Subcutaneous abdominal adipose tissue (tissue), 5 donors: ENCODE results near the gene RELL1.
A peak's percentile ranks its signal among the peaks of the same experiment; 100 is the strongest.

Experiments used
- H3K27ac ChIP-seq: one replicate; pipeline ENCODE4 v1.7.0; 2013; ENCODE audit warnings: low read depth, mild to moderate bottlenecking, inconsistent platforms, low read length, moderate library complexity
- H3K27me3 ChIP-seq, 5 donors: one replicate each; pipeline ENCODE4 v1.7.0; 2013; ENCODE audit warnings: low read length in 5 of 5, inconsistent platforms in 1 of 5; ENCODE audit not compliant: control insufficient read depth in 5 of 5, insufficient read depth in 4 of 5
- H3K36me3 ChIP-seq, 5 donors: one replicate each; pipeline ENCODE4 v1.7.0; 2013; ENCODE audit warnings: low read length in 5 of 5; ENCODE audit not compliant: control insufficient read depth in 5 of 5, insufficient read depth in 5 of 5
- H3K4me1 ChIP-seq, 5 donors: one replicate each; pipeline ENCODE4 v1.7.0; 2013; ENCODE audit warnings: low read length in 5 of 5, mild to moderate bottlenecking in 3 of 5, moderate library complexity in 1 of 5; ENCODE audit not compliant: control insufficient read depth in 5 of 5, insufficient read depth in 5 of 5
- H3K4me3 ChIP-seq, 5 donors: one replicate each; pipeline ENCODE4 v1.7.0; 2013; ENCODE audit warnings: low read length in 5 of 5, low read depth in 1 of 5
- H3K9ac ChIP-seq, 5 donors: one replicate each; pipeline ENCODE4 v1.7.0; 2013; ENCODE audit warnings: low read length in 5 of 5, mild to moderate bottlenecking in 4 of 5, moderate library complexity in 3 of 5
- H3K9me3 ChIP-seq, 5 donors: one replicate each; pipeline ENCODE4 v1.7.0; 2013; ENCODE audit warnings: low read length in 5 of 5; ENCODE audit not compliant: control insufficient read depth in 5 of 5
- donor health status: healthy.
- donor health status: healthy.
- donor health status: healthy.
- donor health status: healthy.
- donor health status: healthy.

RELL1 gene

GRCh38 chr4:37607018-37607417 is 79.2 kb downstream of the RELL1 start:
- peaks cover 0 to 8% (median 2%) of the 10 kb centered on the region in 5 donors for H3K36me3 ChIP-seq
- no peaks in the 10 kb centered on the region for H3K9me3 ChIP-seq

GRCh38 chr4:37605843-37606565 is 80.2 kb downstream of the RELL1 start:
- Histone ChIP-seq H3K27ac (no peak overlapping the region), H3K36me3 (peaks cover 0 to 8% (median 2%) of the 10 kb centered on the region in 5 donors), H3K4me1 (peaks cover 2 to 13% (median 7%) of the 10 kb centered on the region in 5 donors), H3K27me3 (no peaks in the 10 kb centered on the region), H3K9me3 (no peaks in the 10 kb centered on the region), H3K9ac (no peak overlapping the region), H3K4me3 (no peak overlapping the region)

More at GRCh38 chr4:37607018-37607417, 79.2 kb downstream of the RELL1 start:
- Histone ChIP-seq H3K4me3 (no peak overlapping the region), H3K27me3 (no peaks in the 10 kb centered on the region), H3K27ac (no peak overlapping the region), H3K4me1 (peaks cover 2 to 13% (median 7%) of the 10 kb centered on the region in 5 donors), H3K9ac (no peak overlapping the region)

GRCh38 chr4:37604461-37604860 is 81.7 kb downstream of the RELL1 start:
- Histone ChIP-seq H3K27me3 (no peaks in the 10 kb centered on the region), H3K9ac (no peak overlapping the region), H3K4me3 (no peak overlapping the region), H3K27ac (no peak overlapping the region), H3K4me1 (peaks cover 2 to 13% (median 7%) of the 10 kb centered on the region in 5 donors), H3K36me3 (peaks cover 0 to 4% (median 0%) of the 10 kb centered on the region in 5 donors), H3K9me3 (no peaks in the 10 kb centered on the region)

GRCh38 chr4:37603711-37604110 is 82.5 kb downstream of the RELL1 start:
- Histone ChIP-seq H3K27ac (no peak overlapping the region), H3K9ac (no peak overlapping the region), H3K4me3 (no peak overlapping the region), H3K36me3 (no peaks in the 10 kb centered on the region), H3K4me1 (peaks cover 2 to 13% (median 7%) of the 10 kb centered on the region in 5 donors), H3K9me3 (no peaks in the 10 kb centered on the region), H3K27me3 (no peaks in the 10 kb centered on the region)

GRCh38 chr4:37603070-37603468 is 83.1 kb downstream of the RELL1 start:
- Histone ChIP-seq H3K4me3 (peak overlapping the region in 1 of 5 donors; percentile 38), H3K27ac (no peak overlapping the region), H3K9ac (no peak overlapping the region), H3K9me3 (no peaks in the 10 kb centered on the region), H3K36me3 (no peaks in the 10 kb centered on the region), H3K4me1 (peaks cover 2 to 13% (median 7%) of the 10 kb centered on the region in 5 donors), H3K27me3 (no peaks in the 10 kb centered on the region)

GRCh38 chr4:37602454-37603069 is 83.6 kb downstream of the RELL1 start:
- H3K27me3 ChIP-seq, result no peaks in the 10 kb centered on the region
- no peak overlapping the region for H3K27ac ChIP-seq
- no peak overlapping the region for H3K4me3 ChIP-seq
- no peaks in the 10 kb centered on the region for H3K9me3 ChIP-seq
- H3K4me1 ChIP-seq, result peaks cover 2 to 13% (median 7%) of the 10 kb centered on the region in 5 donors
- H3K36me3 ChIP-seq, result no peaks in the 10 kb centered on the region
- no peak overlapping the region for H3K9ac ChIP-seq

- Histone ChIP-seq H3K27me3 (no peaks in the 10 kb centered on the region), H3K27ac (no peak overlapping the region), H3K9ac (no peak overlapping the region), H3K36me3 (no peaks in the 10 kb centered on the region), H3K4me3 (no peak overlapping the region), H3K9me3 (no peaks in the 10 kb centered on the region), H3K4me1 (peaks cover 2 to 13% (median 5%) of the 10 kb centered on the region in 5 donors)
These were observed 84.6 kb downstream of the RELL1 start for GRCh38 chr4:37601531-37601930.

- no peaks in the 10 kb centered on the region for H3K9me3 ChIP-seq
- peaks cover 0 to 5% (median 0%) of the 10 kb centered on the region in 5 donors for H3K36me3 ChIP-seq
- no peaks in the 10 kb centered on the region for H3K27me3 ChIP-seq
- H3K4me1 ChIP-seq, result peaks cover 2 to 13% (median 5%) of the 10 kb centered on the region in 5 donors
- no peak overlapping the region for H3K27ac ChIP-seq
- no peak overlapping the region for H3K9ac ChIP-seq
- no peak overlapping the region for H3K4me3 ChIP-seq
These were observed 86.9 kb downstream of the RELL1 start for GRCh38 chr4:37599092-37599790.

- Histone ChIP-seq H3K4me1 (peaks cover 0 to 4% (median 0%) of the 10 kb centered on the region in 5 donors), H3K9me3 (no peaks in the 10 kb centered on the region), H3K27me3 (no peaks in the 10 kb centered on the region), H3K4me3 (no peak overlapping the region), H3K36me3 (peaks cover 0 to 5% (median 0%) of the 10 kb centered on the region in 5 donors), H3K27ac (no peak overlapping the region), H3K9ac (no peak overlapping the region)
These were observed 89.1 kb downstream of the RELL1 start for GRCh38 chr4:37597034-37597433.
